OCI-LY7 (cell line): Measurements from ENCODE around the gene NEUROG2.

Experiments
- CTCF ChIP-seq: fragments of 200-600 bp; sonication (generic); conservative IDR thresholded peaks from 2 replicates; pipeline ENCODE4 v1.5.1; 2014; ENCODE audit warnings: mild to moderate bottlenecking, antibody characterized with exemption, low read length, moderate library complexity, mixed read lengths
- EZH2phosphoT487 ChIP-seq: fragments of 200-600 bp; sonication (generic); IDR thresholded peaks from 2 replicates; pipeline ENCODE4 v1.6.1; 2018; ENCODE audit warnings: low read depth, borderline replicate concordance, mild to moderate bottlenecking, mixed run types, antibody characterized with exemption, low read length, moderate library complexity, mixed read lengths

GRCh38 chr4:112492321-112492720, 23.7 kb downstream of the NEUROG2 start:
- no peak for TF ChIP-seq CTCF
- TF ChIP-seq EZH2phosphoT487, result no peak
